Activated CD8-positive, alpha-beta T cell treated with anti-CD3 and anti-CD28 coated beads for 36 hours (primary cell): ENCODE results near the gene C10orf71. TPM values are rescaled to one million over a fixed set of nuclear protein-coding genes. Genes with fewer than 3 reads are reported as not detected.

Source experiments
- ATAC-seq: fragments of 200-7000 bp; cut with Tn5 transposase; one replicate; pipeline ENCODE4 v1.10.0; 2021; ENCODE audit warnings: mild to moderate bottlenecking, moderate library complexity
- CTCF ChIA-PET: fragments of 350-600 bp; sonication (Branson Sonifier 250); formaldehyde crosslinking; loops from one replicate; lab custom pipeline; 2021; ENCODE audit warnings: antibody characterized with exemption; lab: Charles Lee
- POLR2A ChIA-PET: fragments of 350-600 bp; sonication (Branson Sonifier 250); formaldehyde crosslinking; loops from one replicate; lab custom pipeline; 2021; ENCODE audit warnings: antibody characterized with exemption; lab: Charles Lee
- DNase-seq: peaks from one replicate; pipeline ENCODE4 v3.0.0-alpha.2; 2020
- H3K27ac Mint-ChIP-seq: one replicate; pipeline ENCODE4 v1.8.0; 2021; ENCODE audit warnings: mild to moderate bottlenecking, mixed read lengths
- H3K27me3 Mint-ChIP-seq: one replicate; pipeline ENCODE4 v1.8.0; 2021; ENCODE audit warnings: mixed read lengths
- H3K36me3 Mint-ChIP-seq: one replicate; pipeline ENCODE4 v1.8.0; 2021; ENCODE audit warnings: low read depth, mixed read lengths
- H3K4me1 Mint-ChIP-seq: one replicate; pipeline ENCODE4 v1.8.0; 2021; ENCODE audit warnings: low read depth, mixed read lengths
- H3K4me3 Mint-ChIP-seq: one replicate; pipeline ENCODE4 v1.8.0; 2021; ENCODE audit warnings: mild to moderate bottlenecking, moderate library complexity, mixed read lengths
- H3K9me3 Mint-ChIP-seq: one replicate; pipeline ENCODE4 v1.8.0; 2021; ENCODE audit warnings: mixed read lengths
- CTCF ChIP-seq: fragments of 200-600 bp; IDR thresholded peaks from one replicate; pipeline ENCODE4 v1.8.0; 2022; ENCODE audit warnings: antibody characterized with exemption, mild to moderate bottlenecking
- intact Hi-C: fragments of 100-400 bp; cut with micrococcal nuclease; formaldehyde crosslinking; loops from one replicate; pipeline ENCODE4 v1.10.0; 2022
- total RNA-seq, 2 experiments: library from RNA; stranded (reverse); gene quantifications; one replicate each; pipeline ENCODE4 v1.2.3, GENCODE V29; 2021

The C10orf71 gene
- total RNA-seq, 2 experiments from 2014 or later, result not detected

DNA sequence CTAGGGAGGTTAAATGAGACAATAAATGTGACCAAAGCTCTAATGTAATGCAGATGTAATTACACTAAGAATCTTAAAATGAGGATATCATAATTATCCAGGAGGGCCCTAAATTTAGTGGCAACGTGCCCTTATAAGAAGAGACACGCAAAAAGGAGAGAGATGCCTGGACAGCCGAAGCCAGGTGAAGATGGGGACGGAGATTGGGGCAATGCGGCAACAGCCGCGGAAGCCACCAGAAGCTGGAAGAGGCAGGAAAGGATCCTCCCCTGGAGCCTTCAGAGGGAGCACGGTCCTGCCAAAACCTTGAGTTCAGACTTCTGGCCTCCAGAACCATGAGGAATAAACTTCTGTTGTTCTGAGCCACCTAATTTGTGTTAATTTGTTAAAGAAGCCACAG is 25.3 kb upstream of the C10orf71 start:
- no peak for DNase-seq
- H3K4me3 Mint-ChIP-seq, result no peak overlapping the region
- ATAC-seq, result no peak
- ChIA-PET CTCF (interaction anchor here (1.1 kb wide), 1 partner anchor 134 kb away, joined by 4 read pairs; no protein-coding TSS in a partner anchor), POLR2A (no interaction called here)
- no peak overlapping the region for H3K27ac Mint-ChIP-seq
- H3K36me3 Mint-ChIP-seq, result no peaks in the 10 kb centered on the region
- H3K4me1 Mint-ChIP-seq, result peaks cover 11% of the 10 kb centered on the region
- no peaks in the 10 kb centered on the region for H3K9me3 Mint-ChIP-seq
- H3K27me3 Mint-ChIP-seq, result no peaks in the 10 kb centered on the region
- intact Hi-C loops, result no loop called here
- TF ChIP-seq CTCF, result no peak

DNA sequence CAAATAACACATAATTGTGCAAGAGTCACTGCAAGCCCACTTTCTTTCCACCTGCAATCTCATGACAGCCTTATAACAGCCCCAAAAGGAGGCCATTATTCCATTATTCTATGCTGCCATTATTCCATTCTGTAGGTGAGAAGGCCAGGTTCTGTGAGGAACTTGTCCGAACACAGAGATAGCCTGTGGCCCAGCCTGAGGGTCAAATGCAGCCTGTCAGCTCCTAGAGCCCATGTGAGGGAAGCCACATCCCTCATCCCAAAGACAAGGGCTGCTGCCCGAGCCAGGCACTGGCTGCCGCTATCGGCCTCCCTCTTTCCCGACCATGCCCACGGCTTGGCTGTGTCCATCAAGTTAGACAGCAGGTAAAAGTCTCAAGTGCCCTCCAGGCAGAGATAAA is 24.1 kb upstream of the C10orf71 start:
- no peak overlapping the region for H3K27ac Mint-ChIP-seq
- intact Hi-C loops, result no loop called here
- H3K4me1 Mint-ChIP-seq, result peaks cover 12% of the 10 kb centered on the region
- ChIA-PET POLR2A (no interaction called here), CTCF (no interaction called here)
- TF ChIP-seq CTCF, result no peak
- no peaks in the 10 kb centered on the region for H3K36me3 Mint-ChIP-seq
- H3K4me3 Mint-ChIP-seq, result no peak overlapping the region
- no peak for ATAC-seq
- no peaks in the 10 kb centered on the region for H3K27me3 Mint-ChIP-seq
- no peak for DNase-seq
- H3K9me3 Mint-ChIP-seq, result no peaks in the 10 kb centered on the region

DNA sequence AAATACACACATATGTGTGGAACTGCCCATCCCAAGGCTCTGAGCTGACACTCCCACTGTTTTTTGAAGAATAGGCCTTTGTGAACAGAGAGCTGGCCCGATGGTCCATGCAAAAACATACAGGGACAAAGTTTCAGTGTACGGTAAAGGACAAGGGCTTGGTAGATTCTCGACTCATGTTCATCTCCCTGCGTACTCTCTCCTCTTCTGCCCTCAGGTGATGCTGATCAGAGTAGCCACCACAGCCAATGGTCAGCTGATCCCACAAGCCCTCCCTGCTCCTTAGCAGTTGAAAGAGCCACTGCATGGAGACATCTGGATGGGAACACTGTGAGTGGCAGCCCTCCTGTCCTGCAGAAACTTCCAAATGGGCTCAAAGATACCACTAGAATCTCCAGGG is 23.1 kb upstream of the C10orf71 start:
- Mint-ChIP-seq H3K4me1 (peaks cover 15% of the 10 kb centered on the region), H3K27me3 (no peaks in the 10 kb centered on the region), H3K4me3 (no peak overlapping the region), H3K9me3 (no peaks in the 10 kb centered on the region), H3K36me3 (no peaks in the 10 kb centered on the region), H3K27ac (no peak overlapping the region)
- ChIA-PET POLR2A (no interaction called here), CTCF (interaction anchor here (1.0 kb wide), 1 partner anchor 236 kb away, joined by 3 read pairs; no protein-coding TSS in a partner anchor)
- DNase-seq (no peak), ATAC-seq (no peak)
- no peak for TF ChIP-seq CTCF
- intact Hi-C loops, result no loop called here

DNA sequence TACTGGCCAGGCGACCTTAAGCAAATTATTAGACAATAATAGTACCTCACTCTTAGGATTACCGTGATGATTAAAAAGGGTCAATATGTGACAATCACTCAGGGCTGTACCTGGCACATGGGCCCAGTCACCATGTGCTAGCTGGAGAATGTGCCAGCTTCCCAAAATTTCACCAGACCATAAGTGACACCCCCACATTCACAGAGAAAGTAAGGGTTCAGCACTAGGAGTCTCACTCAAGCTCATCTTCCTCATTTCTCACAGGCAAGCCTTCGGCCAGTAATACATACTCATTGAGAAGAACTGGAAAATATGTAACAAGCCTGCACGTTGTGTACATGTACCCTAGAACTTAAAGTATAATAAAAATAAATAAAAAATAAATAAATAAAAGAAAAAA is 22.4 kb upstream of the C10orf71 start:
- no peak for TF ChIP-seq CTCF
- ChIA-PET POLR2A (no interaction called here), CTCF (no interaction called here)
- no peaks in the 10 kb centered on the region for H3K36me3 Mint-ChIP-seq
- ATAC-seq, result no peak
- H3K9me3 Mint-ChIP-seq, result no peaks in the 10 kb centered on the region
- DNase-seq, result no peak
- no peak overlapping the region for H3K27ac Mint-ChIP-seq
- no peaks in the 10 kb centered on the region for H3K27me3 Mint-ChIP-seq
- peaks cover 15% of the 10 kb centered on the region for H3K4me1 Mint-ChIP-seq
- intact Hi-C loops, result no loop called here
- no peak overlapping the region for H3K4me3 Mint-ChIP-seq

DNA sequence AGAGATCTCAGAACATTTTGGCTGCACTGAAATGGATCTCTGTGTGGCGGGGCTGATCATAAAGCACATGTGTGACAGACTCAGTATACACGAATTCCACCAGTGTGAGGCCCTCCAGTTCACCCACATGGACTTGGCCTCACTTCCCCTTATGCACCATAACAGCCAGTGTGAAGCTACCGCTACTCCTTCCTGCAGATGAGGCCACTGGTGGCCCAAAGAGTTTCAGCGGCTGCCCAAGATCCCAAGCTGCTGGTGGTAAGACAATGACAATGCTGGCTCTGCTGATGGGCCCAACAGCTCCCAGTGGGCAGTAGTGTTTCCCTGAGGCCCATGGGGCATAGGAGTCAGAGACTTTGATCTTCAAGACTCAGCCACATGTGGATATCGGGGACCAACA is 21.0 kb upstream of the C10orf71 start:
- CTCF ChIA-PET, result no interaction called here
- DNase-seq, result no peak
- intact Hi-C loops, result no loop called here
- Mint-ChIP-seq H3K27me3 (peaks cover 2% of the 10 kb centered on the region), H3K27ac (no peak overlapping the region), H3K4me3 (no peak overlapping the region), H3K36me3 (no peaks in the 10 kb centered on the region), H3K9me3 (no peaks in the 10 kb centered on the region), H3K4me1 (peaks cover 4% of the 10 kb centered on the region)
- no peak for TF ChIP-seq CTCF
- ATAC-seq, result no peak
- POLR2A ChIA-PET, result no interaction called here
